PFSK-1 (cell line): Measurements from ENCODE around the gene ZSCAN1.

Source experiments
- POLR2AphosphoS5 ChIP-seq: IDR thresholded peaks from 2 replicates; pipeline ENCODE4 v1.6.1; 2012; ENCODE audit warnings: low read depth, mild to moderate bottlenecking, control low read depth, low read length, moderate library complexity
- REST ChIP-seq, 2 experiments: IDR thresholded peaks; 2 replicates each; pipeline versions ENCODE4 v1.6.1 to v1.8.0; 2011 to 2012; ENCODE audit warnings: low read depth in 2 of 2, low read length in 2 of 2, control low read depth in 1 of 2, inconsistent platforms in 1 of 2, mild to moderate bottlenecking in 1 of 2, moderate library complexity in 1 of 2; ENCODE audit not compliant: insufficient read depth in 1 of 2
- SIN3A ChIP-seq: IDR thresholded peaks from 2 replicates; pipeline ENCODE4 v1.6.1; 2012; ENCODE audit warnings: mild to moderate bottlenecking, low read length, moderate library complexity, borderline replicate concordance; ENCODE audit not compliant: insufficient read depth
- TAF1 ChIP-seq: IDR thresholded peaks from 2 replicates; pipeline ENCODE4 v1.6.1; 2012; ENCODE audit warnings: low read length, control low read depth, borderline replicate concordance; ENCODE audit not compliant: insufficient read depth

GRCh38 chr19:58022283-58022660, 11.6 kb upstream of the ZSCAN1 start:
- TF ChIP-seq POLR2AphosphoS5 = no peak
- TF ChIP-seq REST (IDR thresholded peaks at IDR 0.05; ENCODE audit: insufficient read depth in 1 of 2, low read depth in 2 of 2, low read length in 2 of 2) = no peak
- no peak for TF ChIP-seq TAF1
- no peak for TF ChIP-seq SIN3A
